DMS153 (cell line): ENCODE results near the gene MAP2K7.
"Not testable (repeated sequence)": the region's sequence is repeated elsewhere in the genome, so short reads cannot be mapped to it uniquely, and the experiment has no call there.

ENCODE experiments used
- DNase-seq: peaks from one replicate; lab custom pipeline; 2025; lab: John Stamatoyannopoulos, UW

MAP2K7 gene

GRCh38 chr19:7903244-7904073 is at the start of gene MAP2K7:
TSS of gene MAP2K7 (plus strand) at chr19:7903877. CDS start at chr19:7903945, 68 bp downstream.
- DNase-seq: peak; percentile 98

GRCh38 chr19:7855426-7856108 is 48.1 kb upstream of the MAP2K7 start:
- no peak for DNase-seq

- DNase-seq: no peak
Measured at GRCh38 chr19:7856109-7856591, 47.5 kb upstream of the MAP2K7 start.

GRCh38 chr19:7856679-7857663 is 46.7 kb upstream of the MAP2K7 start:
- peak; percentile 20 for DNase-seq

- DNase-seq: no peak
Measured at GRCh38 chr19:7857727-7858108, 46.0 kb upstream of the MAP2K7 start.

- peak; percentile 75 for DNase-seq
Measured at GRCh38 chr19:7858109-7858770, 45.4 kb upstream of the MAP2K7 start.

- not testable (repeated sequence) for DNase-seq
Measured at GRCh38 chr19:7859087-7859486, 44.6 kb upstream of the MAP2K7 start.

GRCh38 chr19:7859831-7860713 is 43.6 kb upstream of the MAP2K7 start:
- no peak for DNase-seq

- DNase-seq: no peak
Measured at GRCh38 chr19:7860714-7861618, 42.7 kb upstream of the MAP2K7 start.

GRCh38 chr19:7861619-7862412 is 41.9 kb upstream of the MAP2K7 start:
- DNase-seq: no peak

GRCh38 chr19:7862413-7862951 is 41.2 kb upstream of the MAP2K7 start:
- DNase-seq: peak; percentile 69

GRCh38 chr19:7863157-7863970 is 40.3 kb upstream of the MAP2K7 start:
- no peak for DNase-seq

GRCh38 chr19:7863971-7864689 is 39.5 kb upstream of the MAP2K7 start:
- no peak for DNase-seq

GRCh38 chr19:7864690-7865074 is 39.0 kb upstream of the MAP2K7 start:
- no peak for DNase-seq

- DNase-seq: no peak
Measured at GRCh38 chr19:7865262-7865911, 38.3 kb upstream of the MAP2K7 start.

GRCh38 chr19:7866399-7867091 is 37.1 kb upstream of the MAP2K7 start:
- no peak for DNase-seq
